ENCODE measurements around the gene TCF19.
"Not testable (repeated sequence)": the region's sequence is repeated elsewhere in the genome, so short reads cannot be mapped to it uniquely, and the experiment has no call there.

Gene TCF19

GRCh38 chr6:31164475-31165063 is 6.2 kb downstream of the TCF19 start:
- Mint-ChIP-seq H3K4me1 (peaks cover 38% of the 10 kb centered on the region), H3K36me3 (ENCODE audit: low read depth) (peaks cover 29% of the 10 kb centered on the region)
- not testable (repeated sequence) for DNase-seq, H3K27me3 Mint-ChIP-seq, H3K9me3 Mint-ChIP-seq, H3K27ac Mint-ChIP-seq, H3K4me3 Mint-ChIP-seq
- peak; percentile 10 for ATAC-seq

- not testable (repeated sequence) for DNase-seq, H3K27ac Mint-ChIP-seq, H3K9me3 Mint-ChIP-seq, H3K27me3 Mint-ChIP-seq, H3K4me3 Mint-ChIP-seq
- H3K4me1 Mint-ChIP-seq: peaks cover 31% of the 10 kb centered on the region
- peaks cover 23% of the 10 kb centered on the region for H3K36me3 Mint-ChIP-seq (ENCODE audit: low read depth)
- peak; percentile 11 for ATAC-seq
Measured at GRCh38 chr6:31165064-31165832, 6.9 kb downstream of the TCF19 start.

GRCh38 chr6:31165986-31166385 is 7.6 kb downstream of the TCF19 start:
- no peak overlapping the region for H3K4me3 Mint-ChIP-seq
- ATAC-seq (no peak), DNase-seq (no peak)
- H3K4me1 Mint-ChIP-seq: peaks cover 26% of the 10 kb centered on the region
- no peak overlapping the region for H3K27ac Mint-ChIP-seq
- peaks cover 23% of the 10 kb centered on the region for H3K36me3 Mint-ChIP-seq (ENCODE audit: low read depth)
- no peaks in the 10 kb centered on the region for H3K27me3 Mint-ChIP-seq
- H3K9me3 Mint-ChIP-seq: no peaks in the 10 kb centered on the region

- Mint-ChIP-seq H3K36me3 (ENCODE audit: low read depth) (peaks cover 3% of the 10 kb centered on the region), H3K4me3 (no peak overlapping the region), H3K9me3 (no peaks in the 10 kb centered on the region), H3K4me1 (peaks cover 14% of the 10 kb centered on the region), H3K27me3 (no peaks in the 10 kb centered on the region), H3K27ac (no peak overlapping the region)
- no peak for DNase-seq
- ATAC-seq: no peak
Measured at GRCh38 chr6:31168606-31169005, 10.2 kb downstream of the TCF19 start.

- Mint-ChIP-seq H3K9me3 (no peaks in the 10 kb centered on the region), H3K27ac (no peak overlapping the region), H3K4me3 (no peak overlapping the region), H3K4me1 (peaks cover 8% of the 10 kb centered on the region), H3K36me3 (ENCODE audit: low read depth) (peaks cover 2% of the 10 kb centered on the region), H3K27me3 (no peaks in the 10 kb centered on the region)
- no peak for ATAC-seq
- DNase-seq: no peak
Measured at GRCh38 chr6:31169123-31169857, 10.9 kb downstream of the TCF19 start.

- H3K4me3 Mint-ChIP-seq; H3K27ac Mint-ChIP-seq; DNase-seq; H3K9me3 Mint-ChIP-seq; H3K4me1 Mint-ChIP-seq; H3K36me3 Mint-ChIP-seq (ENCODE audit: low read depth); ATAC-seq; H3K27me3 Mint-ChIP-seq: not testable (repeated sequence)
Measured at GRCh38 chr6:31169858-31170599, 11.6 kb downstream of the TCF19 start.

GRCh38 chr6:31170600-31170881 is 12.2 kb downstream of the TCF19 start, which contains the start of gene POU5F1:
TSS of gene POU5F1 (minus strand) at chr6:31170682. CDS start at chr6:31170620, 62 bp downstream.
- Mint-ChIP-seq H3K27me3 (no peaks in the 10 kb centered on the region), H3K4me3 (no peak within 1 kb of the TSS), H3K9me3 (no peaks in the 10 kb centered on the region), H3K36me3 (ENCODE audit: low read depth) (peaks cover 2% of the 10 kb centered on the region), H3K4me1 (peaks cover 2% of the 10 kb centered on the region), H3K27ac (no peak within 1 kb of the TSS)
- no peak for DNase-seq
- no peak for ATAC-seq

GRCh38 chr6:31170987-31171671 is 12.7 kb downstream of the TCF19 start:
- H3K4me1 Mint-ChIP-seq: peaks cover 3% of the 10 kb centered on the region
- DNase-seq (no peak), ATAC-seq (no peak)
- H3K27me3 Mint-ChIP-seq: no peaks in the 10 kb centered on the region
- H3K36me3 Mint-ChIP-seq (ENCODE audit: low read depth): no peaks in the 10 kb centered on the region
- no peaks in the 10 kb centered on the region for H3K9me3 Mint-ChIP-seq
- no peak overlapping the region for H3K27ac Mint-ChIP-seq
- H3K4me3 Mint-ChIP-seq: no peak overlapping the region

- H3K4me3 Mint-ChIP-seq: no peak overlapping the region
- no peaks in the 10 kb centered on the region for H3K36me3 Mint-ChIP-seq (ENCODE audit: low read depth)
- no peak for ATAC-seq
- H3K27ac Mint-ChIP-seq: no peak overlapping the region
- no peak for DNase-seq
- peaks cover 3% of the 10 kb centered on the region for H3K4me1 Mint-ChIP-seq
- H3K9me3 Mint-ChIP-seq: no peaks in the 10 kb centered on the region
- no peaks in the 10 kb centered on the region for H3K27me3 Mint-ChIP-seq
Measured at GRCh38 chr6:31171931-31172905, 13.8 kb downstream of the TCF19 start.

- Mint-ChIP-seq H3K4me1 (peaks cover 3% of the 10 kb centered on the region), H3K9me3 (no peaks in the 10 kb centered on the region), H3K36me3 (ENCODE audit: low read depth) (no peaks in the 10 kb centered on the region), H3K27me3 (no peaks in the 10 kb centered on the region), H3K27ac (no peak overlapping the region), H3K4me3 (no peak overlapping the region)
- no peak for ATAC-seq
- DNase-seq: no peak
Measured at GRCh38 chr6:31172973-31173384, 14.6 kb downstream of the TCF19 start.

- Mint-ChIP-seq H3K27ac (no peak overlapping the region), H3K36me3 (ENCODE audit: low read depth) (no peaks in the 10 kb centered on the region), H3K4me1 (peaks cover 3% of the 10 kb centered on the region), H3K9me3 (no peaks in the 10 kb centered on the region), H3K4me3 (no peak overlapping the region), H3K27me3 (no peaks in the 10 kb centered on the region)
- DNase-seq: no peak
- no peak for ATAC-seq
Measured at GRCh38 chr6:31173406-31173805, 15.0 kb downstream of the TCF19 start.

GRCh38 chr6:31174378-31174777 is 16.0 kb downstream of the TCF19 start:
- H3K9me3 Mint-ChIP-seq: no peaks in the 10 kb centered on the region
- no peaks in the 10 kb centered on the region for H3K27me3 Mint-ChIP-seq
- peaks cover 11% of the 10 kb centered on the region for H3K4me1 Mint-ChIP-seq
- H3K27ac Mint-ChIP-seq: no peak overlapping the region
- DNase-seq (no peak), ATAC-seq (no peak)
- H3K4me3 Mint-ChIP-seq: no peak overlapping the region
- no peaks in the 10 kb centered on the region for H3K36me3 Mint-ChIP-seq (ENCODE audit: low read depth)

- Mint-ChIP-seq H3K36me3 (ENCODE audit: low read depth) (no peaks in the 10 kb centered on the region), H3K4me3 (no peak overlapping the region), H3K27me3 (no peaks in the 10 kb centered on the region)
Measured at GRCh38 chr6:31175971-31176370, 17.6 kb downstream of the TCF19 start.

More at GRCh38 chr6:31175971-31176370, 17.6 kb downstream of the TCF19 start:
- Mint-ChIP-seq H3K9me3 (no peaks in the 10 kb centered on the region), H3K27ac (no peak overlapping the region), H3K4me1 (peaks cover 18% of the 10 kb centered on the region)
- DNase-seq (no peak), ATAC-seq (no peak)

All from activated naive CD8-positive, alpha-beta T cell treated with anti-CD3 and anti-CD28 coated beads, Interleukin-2, amount 50 U/mL, for 24 hours (primary cell).